Mucosa of rectum (tissue), 2 donors: ENCODE measurements around the gene SV2B.

Source experiments
- H3K27ac ChIP-seq, 2 donors: one replicate each; pipeline ENCODE4 v1.7.0; 2013; ENCODE audit warnings: inconsistent platforms in 2 of 2, low read depth in 2 of 2, low read length in 2 of 2
- H3K27me3 ChIP-seq, 2 donors: one replicate each; pipeline ENCODE4 v1.7.0; 2013; ENCODE audit warnings: low read length in 2 of 2; ENCODE audit not compliant: control insufficient read depth in 2 of 2, insufficient read depth in 2 of 2
- H3K36me3 ChIP-seq, 2 donors: one replicate each; pipeline ENCODE4 v1.7.0; 2013; ENCODE audit warnings: low read length in 2 of 2; ENCODE audit not compliant: control insufficient read depth in 2 of 2, insufficient read depth in 2 of 2
- H3K4me1 ChIP-seq, 2 donors: one replicate each; pipeline ENCODE4 v1.7.0; 2013; ENCODE audit warnings: low read length in 2 of 2, mild to moderate bottlenecking in 1 of 2; ENCODE audit not compliant: control insufficient read depth in 2 of 2, insufficient read depth in 2 of 2
- H3K4me3 ChIP-seq, 2 donors: one replicate each; pipeline ENCODE4 v1.7.0; 2013; ENCODE audit warnings: low read length in 2 of 2
- H3K9ac ChIP-seq, 2 donors: one replicate each; pipeline ENCODE4 v1.7.0; 2013; ENCODE audit warnings: low read length in 2 of 2, low read depth in 1 of 2, mild to moderate bottlenecking in 1 of 2
- H3K9me3 ChIP-seq, 2 donors: one replicate each; pipeline ENCODE4 v1.7.0; 2013; ENCODE audit warnings: low read length in 2 of 2; ENCODE audit not compliant: control insufficient read depth in 2 of 2
- donor health status: healthy.
- donor health status: Normal muscosa, but diverticular disease.

SV2B gene, protein sequence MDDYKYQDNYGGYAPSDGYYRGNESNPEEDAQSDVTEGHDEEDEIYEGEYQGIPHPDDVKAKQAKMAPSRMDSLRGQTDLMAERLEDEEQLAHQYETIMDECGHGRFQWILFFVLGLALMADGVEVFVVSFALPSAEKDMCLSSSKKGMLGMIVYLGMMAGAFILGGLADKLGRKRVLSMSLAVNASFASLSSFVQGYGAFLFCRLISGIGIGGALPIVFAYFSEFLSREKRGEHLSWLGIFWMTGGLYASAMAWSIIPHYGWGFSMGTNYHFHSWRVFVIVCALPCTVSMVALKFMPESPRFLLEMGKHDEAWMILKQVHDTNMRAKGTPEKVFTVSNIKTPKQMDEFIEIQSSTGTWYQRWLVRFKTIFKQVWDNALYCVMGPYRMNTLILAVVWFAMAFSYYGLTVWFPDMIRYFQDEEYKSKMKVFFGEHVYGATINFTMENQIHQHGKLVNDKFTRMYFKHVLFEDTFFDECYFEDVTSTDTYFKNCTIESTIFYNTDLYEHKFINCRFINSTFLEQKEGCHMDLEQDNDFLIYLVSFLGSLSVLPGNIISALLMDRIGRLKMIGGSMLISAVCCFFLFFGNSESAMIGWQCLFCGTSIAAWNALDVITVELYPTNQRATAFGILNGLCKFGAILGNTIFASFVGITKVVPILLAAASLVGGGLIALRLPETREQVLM

DNA sequence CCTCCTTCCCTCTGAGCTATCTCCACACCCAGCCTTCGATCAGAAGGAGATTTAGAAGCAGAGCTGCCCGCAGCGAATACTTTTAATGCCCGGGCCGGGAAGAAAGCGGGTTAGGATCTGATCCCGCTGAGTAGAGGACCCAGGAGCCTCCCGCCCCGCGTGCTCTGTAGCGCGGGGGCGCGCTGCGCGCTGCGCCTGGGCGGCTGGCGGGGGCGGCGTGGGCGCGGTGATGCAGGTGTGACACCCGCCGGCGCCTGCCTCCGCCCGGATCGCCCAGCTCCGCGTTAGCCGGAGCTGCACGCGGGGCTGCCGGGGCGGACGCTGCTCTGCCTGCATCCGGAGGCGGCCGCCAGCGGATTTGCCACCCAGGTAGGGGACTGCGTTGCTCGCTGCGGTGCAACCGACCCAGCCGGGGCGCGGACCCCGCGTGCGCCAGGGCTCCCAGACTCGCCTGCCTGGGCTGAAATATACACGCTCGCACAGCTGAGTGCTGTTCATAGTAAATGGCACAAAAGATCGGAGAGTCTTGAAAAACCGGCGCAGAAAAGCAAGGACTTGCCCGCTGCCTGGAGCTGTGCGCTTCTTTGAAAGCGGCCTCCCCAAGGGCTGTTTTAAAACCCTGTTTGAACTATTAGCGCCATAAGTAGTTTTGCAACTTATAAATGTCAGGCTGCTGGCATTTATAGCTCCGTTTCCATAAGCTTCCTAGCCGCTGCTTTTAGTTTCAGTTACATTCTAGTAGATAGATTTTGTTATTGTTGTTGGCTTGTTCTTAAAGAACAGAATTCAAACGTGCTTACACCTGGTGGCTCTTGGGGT, at the start of gene SV2B:
TSS of gene SV2B (plus strand) at position 263 of the 819 bp plus-strand sequence. CDS start 126,007 bp downstream, outside the sequence.
- H3K27me3 ChIP-seq = peaks cover 42 to 43% of the 10 kb centered on the region in 2 donors
- H3K9me3 ChIP-seq = no peaks in the 10 kb centered on the region
- H3K4me1 ChIP-seq = peaks cover 0 to 2% of the 10 kb centered on the region in 2 donors
- no peaks in the 10 kb centered on the region for H3K36me3 ChIP-seq
- H3K4me3 ChIP-seq = peak within 1 kb of the TSS; percentile 58 to 64
- H3K27ac ChIP-seq = no peak within 1 kb of the TSS
- H3K9ac ChIP-seq = no peak within 1 kb of the TSS

DNA sequence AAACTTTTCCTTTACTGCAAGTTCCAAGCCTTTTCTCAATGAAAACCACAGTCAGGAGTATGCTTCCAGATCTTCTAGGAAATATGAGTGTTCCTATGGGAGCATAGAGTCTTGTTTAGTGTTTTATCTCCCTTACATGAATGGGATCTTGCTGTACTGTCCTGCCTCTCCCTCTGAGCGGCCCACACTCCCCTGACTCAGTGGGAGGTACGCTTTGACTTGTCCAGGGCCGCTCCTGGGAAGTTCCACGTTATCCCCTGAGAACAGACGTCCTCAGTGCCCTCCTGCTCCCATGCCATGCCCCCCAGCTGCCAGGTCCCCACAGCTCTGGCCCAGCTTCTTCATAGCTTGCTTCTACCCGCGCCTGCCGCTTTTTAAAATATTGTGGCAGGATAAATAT, 48.8 kb upstream of the SV2B start:
- peaks cover 7 to 10% of the 10 kb centered on the region in 2 donors for H3K27me3 ChIP-seq
- no peaks in the 10 kb centered on the region for H3K9me3 ChIP-seq

DNA sequence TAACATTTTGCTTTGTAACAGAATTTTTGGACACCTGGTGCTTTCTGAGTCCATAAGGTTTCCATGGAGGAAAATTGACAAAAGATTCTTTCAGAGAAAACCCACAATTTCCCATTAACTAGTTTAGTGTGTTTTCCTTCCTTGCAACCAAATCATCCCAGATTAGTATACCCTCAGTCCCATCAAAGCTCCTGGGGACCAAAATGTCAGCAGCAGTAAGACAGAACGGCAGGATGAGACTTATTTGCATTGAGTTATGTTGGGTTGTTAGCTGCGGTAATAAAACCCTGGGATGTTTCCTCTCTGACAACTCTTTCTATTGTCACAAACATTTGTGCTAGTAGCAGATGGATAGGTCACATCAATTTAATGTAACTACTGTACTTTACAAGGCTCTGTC, 45.2 kb upstream of the SV2B start:
- peaks cover 0 to 3% of the 10 kb centered on the region in 2 donors for H3K4me1 ChIP-seq

More for the DNA sequence above, 48.8 kb upstream of the SV2B start:
- Histone ChIP-seq H3K27ac (no peak overlapping the region), H3K36me3 (no peaks in the 10 kb centered on the region), H3K9ac (no peak overlapping the region), H3K4me3 (no peak overlapping the region), H3K4me1 (peaks cover 0 to 11% of the 10 kb centered on the region in 2 donors)

DNA sequence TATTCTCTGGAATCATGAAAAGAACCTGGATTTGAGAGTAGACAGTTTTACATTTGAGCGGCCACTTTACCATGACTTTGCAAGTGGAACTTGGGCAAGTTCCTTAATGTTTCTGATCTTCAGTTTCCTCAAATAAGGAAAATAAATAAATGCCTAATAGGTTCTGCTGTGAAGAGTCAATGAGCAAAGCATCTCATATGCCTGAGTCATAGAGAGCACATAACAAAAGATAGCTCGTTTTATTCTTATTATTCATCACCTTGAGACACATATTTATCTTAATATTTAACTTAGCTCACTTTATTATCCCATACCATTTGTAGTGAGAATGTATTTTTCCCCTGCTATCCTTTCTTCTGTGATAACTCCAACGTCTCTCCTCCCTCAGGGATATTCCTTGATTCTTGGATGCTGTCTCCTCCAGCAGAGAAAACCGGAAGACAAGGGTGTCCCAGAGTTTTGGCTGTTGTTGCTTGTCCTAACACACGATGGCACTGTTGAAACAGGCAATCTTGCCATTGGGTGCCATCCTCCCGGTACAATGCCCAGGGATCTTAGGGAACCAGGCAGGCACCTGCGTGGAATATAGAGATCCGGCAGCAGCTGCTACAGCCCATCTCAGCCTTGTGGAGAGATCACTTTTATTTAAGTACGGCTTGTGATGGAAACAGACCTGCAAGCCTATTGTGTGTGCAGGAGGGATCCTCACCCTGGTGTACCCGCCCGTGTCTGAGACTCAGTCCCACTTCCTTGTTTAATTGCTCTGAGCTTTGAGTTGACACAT, 44.3 kb upstream of the SV2B start:
- H3K4me3 ChIP-seq = peak overlapping the region in 1 of 2 donors; percentile 33
- no peak overlapping the region for H3K27ac ChIP-seq
- no peak overlapping the region for H3K9ac ChIP-seq
- no peaks in the 10 kb centered on the region for H3K36me3 ChIP-seq
- peaks cover 0 to 2% of the 10 kb centered on the region in 2 donors for H3K4me1 ChIP-seq
- H3K9me3 ChIP-seq = no peaks in the 10 kb centered on the region
- H3K27me3 ChIP-seq = peaks cover 11 to 16% of the 10 kb centered on the region in 2 donors

More for the DNA sequence above, 45.2 kb upstream of the SV2B start:
- Histone ChIP-seq H3K4me3 (no peak overlapping the region), H3K9me3 (no peaks in the 10 kb centered on the region), H3K27ac (no peak overlapping the region), H3K9ac (no peak overlapping the region), H3K36me3 (no peaks in the 10 kb centered on the region), H3K27me3 (peaks cover 11 to 16% of the 10 kb centered on the region in 2 donors)

DNA sequence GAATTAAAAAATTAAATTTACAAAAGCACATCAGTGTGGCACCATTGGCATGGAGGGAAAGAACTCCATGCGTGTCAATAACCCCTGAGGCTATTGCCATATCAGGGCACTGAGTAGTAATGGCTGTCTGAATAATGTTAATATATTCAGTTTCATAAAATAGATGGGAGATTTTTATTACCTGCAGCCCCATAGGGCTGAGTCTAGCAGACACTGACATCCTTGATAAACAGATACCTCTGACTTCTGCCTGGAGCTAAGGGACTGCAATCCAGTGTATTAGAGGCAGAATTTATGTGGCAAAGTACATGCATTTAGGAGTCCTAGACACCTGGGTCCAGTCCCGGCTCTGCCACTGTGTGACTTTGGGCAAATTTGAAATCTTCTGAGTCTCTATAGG, 38.8 kb upstream of the SV2B start:
- H3K27me3 ChIP-seq = peaks cover 4 to 7% of the 10 kb centered on the region in 2 donors
- no peaks in the 10 kb centered on the region for H3K9me3 ChIP-seq
- no peaks in the 10 kb centered on the region for H3K36me3 ChIP-seq
- H3K4me3 ChIP-seq = no peak overlapping the region
- no peak overlapping the region for H3K9ac ChIP-seq
- H3K4me1 ChIP-seq = no peaks in the 10 kb centered on the region
- H3K27ac ChIP-seq = no peak overlapping the region

DNA sequence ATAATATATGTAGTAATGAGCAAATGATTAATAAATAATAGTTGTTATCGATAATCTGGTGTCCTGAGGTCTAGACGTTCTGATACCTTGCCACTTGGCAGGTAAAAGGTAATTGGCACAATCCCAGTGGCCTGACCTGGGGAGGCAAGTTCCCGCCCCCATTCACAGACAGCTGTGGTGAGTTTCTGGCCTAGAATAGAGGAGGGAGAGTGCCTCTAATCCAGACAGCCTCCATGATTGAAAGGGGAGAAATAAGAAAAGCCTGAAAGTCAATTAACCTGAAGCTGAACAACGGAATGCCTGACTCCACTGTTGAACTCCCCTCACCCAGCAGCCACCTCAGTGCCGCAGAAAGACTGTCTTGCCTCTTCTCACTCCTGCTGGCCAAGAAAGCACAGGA, 38.1 kb upstream of the SV2B start:
- Histone ChIP-seq H3K36me3 (no peaks in the 10 kb centered on the region), H3K27ac (no peak overlapping the region), H3K4me1 (no peaks in the 10 kb centered on the region), H3K9ac (no peak overlapping the region), H3K9me3 (no peaks in the 10 kb centered on the region), H3K27me3 (peaks cover 4 to 6% of the 10 kb centered on the region in 2 donors), H3K4me3 (no peak overlapping the region)

DNA sequence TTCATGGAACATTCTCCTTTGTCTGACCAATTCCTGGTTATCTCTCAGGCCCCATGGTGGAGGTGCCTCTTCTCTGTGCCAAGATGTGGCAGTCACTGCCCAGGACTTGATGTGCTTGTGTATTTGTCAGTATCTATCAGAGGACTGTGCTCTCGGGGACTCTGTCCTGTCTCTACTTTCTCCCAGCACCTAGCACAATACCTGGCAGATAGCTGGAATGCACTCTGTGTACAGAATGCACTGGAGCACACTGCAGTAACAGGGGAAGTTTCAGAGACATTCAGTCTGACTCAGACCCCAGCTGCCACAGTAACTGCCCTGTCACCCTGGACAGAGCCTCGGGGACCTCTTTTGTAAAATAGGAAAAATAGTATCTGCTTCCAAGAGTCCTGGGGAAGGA, 34.6 kb upstream of the SV2B start:
- Histone ChIP-seq H3K4me1 (no peaks in the 10 kb centered on the region), H3K4me3 (no peak overlapping the region), H3K9me3 (no peaks in the 10 kb centered on the region), H3K27me3 (peaks cover 0 to 3% of the 10 kb centered on the region in 2 donors), H3K9ac (no peak overlapping the region), H3K27ac (no peak overlapping the region), H3K36me3 (no peaks in the 10 kb centered on the region)

DNA sequence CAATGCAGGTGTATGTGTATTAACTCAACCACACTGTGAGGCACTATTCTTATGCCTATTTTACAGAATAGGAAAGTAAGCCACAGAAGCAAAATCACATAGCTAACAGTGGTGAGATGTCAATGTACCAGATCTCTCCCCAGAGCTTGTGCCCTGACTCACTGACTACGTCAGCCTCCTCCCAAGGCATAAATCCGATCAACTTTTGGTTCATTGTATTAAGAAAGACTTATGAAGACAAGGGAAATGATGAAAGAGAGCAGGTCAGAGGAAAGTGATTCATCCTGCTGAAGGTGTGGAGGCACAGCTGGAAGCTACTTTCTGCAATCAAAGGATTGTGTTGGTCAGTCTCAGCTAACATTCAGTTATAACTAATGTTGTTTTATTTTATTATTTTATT, 33.0 kb upstream of the SV2B start:
- Histone ChIP-seq H3K4me1 (no peaks in the 10 kb centered on the region), H3K36me3 (no peaks in the 10 kb centered on the region), H3K9me3 (no peaks in the 10 kb centered on the region), H3K27ac (no peak overlapping the region), H3K9ac (no peak overlapping the region), H3K4me3 (no peak overlapping the region), H3K27me3 (peaks cover 0 to 5% of the 10 kb centered on the region in 2 donors)

DNA sequence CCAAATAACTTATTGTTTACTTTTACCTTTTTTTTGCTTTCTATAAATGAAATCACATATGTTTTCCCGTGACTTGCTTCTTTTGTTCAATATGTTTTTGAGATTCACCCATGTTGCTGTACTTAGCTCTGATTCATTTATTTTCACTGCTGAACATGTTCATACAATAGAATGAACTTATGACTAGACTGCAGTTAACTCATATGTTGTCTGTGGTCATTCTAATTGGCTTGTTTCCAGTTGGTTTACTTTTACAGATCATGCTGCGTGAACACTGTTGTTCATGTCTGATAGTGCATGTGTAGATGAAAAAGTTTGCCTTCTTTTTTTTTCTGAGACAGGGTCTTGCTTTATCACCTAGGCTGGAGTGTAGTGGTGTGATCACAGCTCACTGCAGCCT, 31.6 kb upstream of the SV2B start:
- no peaks in the 10 kb centered on the region for H3K36me3 ChIP-seq
- peaks cover 3 to 5% of the 10 kb centered on the region in 2 donors for H3K27me3 ChIP-seq
- no peaks in the 10 kb centered on the region for H3K4me1 ChIP-seq
- H3K27ac ChIP-seq = no peak overlapping the region
- H3K9ac ChIP-seq = no peak overlapping the region
- no peaks in the 10 kb centered on the region for H3K9me3 ChIP-seq
- H3K4me3 ChIP-seq = no peak overlapping the region
